Fibroblast of pulmonary artery (primary cell): ENCODE measurements around the gene BRF1.

Experiments
- DNase-seq: peaks from one replicate; pipeline ENCODE4 v3.0.0-alpha.2; 2010; ENCODE audit warnings: low read depth
- H3K4me3 ChIP-seq: replicated peaks from 2 replicates; pipeline ENCODE4 v1.5.1; 2011; ENCODE audit warnings: low read depth, mild to moderate bottlenecking, control low read depth, low read length, moderate library complexity
- CTCF ChIP-seq: IDR thresholded peaks from 2 replicates; pipeline ENCODE4 v1.5.1; 2011; ENCODE audit warnings: mild to moderate bottlenecking, control low read depth, low read length, inconsistent platforms; ENCODE audit errors: missing control alignments

BRF1 gene

GRCh38 chr14:105178868-105179140 is 122.0 kb downstream of the BRF1 start:
- H3K4me3 ChIP-seq = no peak overlapping the region
- no peak for DNase-seq

GRCh38 chr14:105178069-105178867 is 122.5 kb downstream of the BRF1 start:
- no peak for DNase-seq
- no peak overlapping the region for H3K4me3 ChIP-seq
- no peak for TF ChIP-seq CTCF

More at GRCh38 chr14:105178868-105179140, 122.0 kb downstream of the BRF1 start:
- no peak for TF ChIP-seq CTCF

GRCh38 chr14:105177082-105177481 is 123.7 kb downstream of the BRF1 start:
- TF ChIP-seq CTCF = no peak
- DNase-seq = no peak
- H3K4me3 ChIP-seq = no peak overlapping the region

- no peak for TF ChIP-seq CTCF
- DNase-seq = no peak
- no peak overlapping the region for H3K4me3 ChIP-seq
Observed at GRCh38 chr14:105176513-105176912, 124.3 kb downstream of the BRF1 start.

- DNase-seq = no peak
- no peak for TF ChIP-seq CTCF
- H3K4me3 ChIP-seq = no peak overlapping the region
Observed at GRCh38 chr14:105173901-105174894, 126.6 kb downstream of the BRF1 start.

- no peak for DNase-seq
- H3K4me3 ChIP-seq = no peak overlapping the region
- no peak for TF ChIP-seq CTCF
Observed at GRCh38 chr14:105173145-105173544, 127.7 kb downstream of the BRF1 start.
